Calu3 (cell line): ENCODE results near the gene GPRIN1. TPM values are rescaled to one million over a fixed set of nuclear protein-coding genes. Genes with fewer than 3 reads are reported as not detected.

ENCODE experiments used
- BruUV-seq: library from RNA; stranded (reverse); fragments of 400-500 nt; replicated peaks from 2 replicates; lab custom pipeline; 2021; lab: Mats Ljungman, UMichigan
- CTCF ChIA-PET: fragments of 300-600 bp; sonication (Branson Sonifier 250); formaldehyde crosslinking; loops from one replicate; lab custom pipeline; 2022; ENCODE audit warnings: antibody characterized with exemption; lab: Charles Lee
- DNase-seq: peaks from one replicate; pipeline ENCODE4 v3.0.0; 2022
- H3K27ac Mint-ChIP-seq: one replicate; pipeline ENCODE4 v1.8.0; 2022; ENCODE audit warnings: mixed read lengths; ENCODE audit not compliant: unreplicated experiment
- H3K27me3 Mint-ChIP-seq: one replicate; pipeline ENCODE4 v1.8.0; 2022; ENCODE audit warnings: mixed read lengths; ENCODE audit not compliant: unreplicated experiment
- H3K36me3 Mint-ChIP-seq: one replicate; pipeline ENCODE4 v1.8.0; 2022; ENCODE audit warnings: mild to moderate bottlenecking, moderate library complexity, mixed read lengths; ENCODE audit not compliant: insufficient read depth, unreplicated experiment
- H3K4me1 Mint-ChIP-seq: one replicate; pipeline ENCODE4 v1.8.0; 2022; ENCODE audit warnings: mild to moderate bottlenecking, low read depth, mixed read lengths; ENCODE audit not compliant: unreplicated experiment
- H3K4me3 Mint-ChIP-seq: one replicate; pipeline ENCODE4 v1.8.0; 2022; ENCODE audit warnings: mild to moderate bottlenecking, low read depth, moderate library complexity, mixed read lengths; ENCODE audit not compliant: unreplicated experiment
- H3K9me3 Mint-ChIP-seq: one replicate; pipeline ENCODE4 v1.8.0; 2022; ENCODE audit warnings: low read depth, mixed read lengths; ENCODE audit not compliant: unreplicated experiment
- intact Hi-C: fragments of 100-400 bp; cut with micrococcal nuclease; formaldehyde crosslinking; loops from one replicate; pipeline ENCODE4 v1.10.0; 2022; ENCODE audit not compliant: unreplicated experiment
- total RNA-seq: library from RNA; stranded (reverse); gene quantifications from 2 replicates; pipeline ENCODE4 v1.2.3, GENCODE V29; 2022
- TF ChIP-seq, protein P1 (sequence below): fragments of 200-600 bp; IDR thresholded peaks from one replicate; pipeline ENCODE4 v1.8.0; 2022; ENCODE audit warnings: antibody characterized with exemption; ENCODE audit not compliant: unreplicated experiment

Gene GPRIN1
- total RNA-seq, 1 experiment from 2014 or later: 12.6 TPM

DNA sequence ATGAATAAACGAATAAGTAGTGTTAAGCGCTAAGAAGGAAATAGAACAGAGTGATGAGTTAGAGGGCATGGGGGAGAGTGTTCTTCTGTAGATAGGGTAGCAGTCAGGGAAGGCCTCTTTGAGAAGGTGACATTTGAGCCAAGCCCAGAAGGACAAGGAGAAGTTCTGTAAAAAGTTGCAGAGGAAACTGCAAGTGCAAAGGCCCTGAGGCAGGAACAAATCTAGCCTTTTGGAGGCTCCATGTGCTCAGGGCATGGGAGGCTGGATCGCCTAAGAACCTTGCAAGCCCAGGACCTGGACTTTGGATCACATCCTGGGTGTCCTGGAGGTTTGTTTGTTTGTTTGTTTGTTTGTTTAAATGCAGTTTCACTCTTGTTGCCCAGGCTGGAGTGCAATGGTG lies 28.5 kb upstream of the GPRIN1 start:
- TF ChIP-seq, protein P1, sequence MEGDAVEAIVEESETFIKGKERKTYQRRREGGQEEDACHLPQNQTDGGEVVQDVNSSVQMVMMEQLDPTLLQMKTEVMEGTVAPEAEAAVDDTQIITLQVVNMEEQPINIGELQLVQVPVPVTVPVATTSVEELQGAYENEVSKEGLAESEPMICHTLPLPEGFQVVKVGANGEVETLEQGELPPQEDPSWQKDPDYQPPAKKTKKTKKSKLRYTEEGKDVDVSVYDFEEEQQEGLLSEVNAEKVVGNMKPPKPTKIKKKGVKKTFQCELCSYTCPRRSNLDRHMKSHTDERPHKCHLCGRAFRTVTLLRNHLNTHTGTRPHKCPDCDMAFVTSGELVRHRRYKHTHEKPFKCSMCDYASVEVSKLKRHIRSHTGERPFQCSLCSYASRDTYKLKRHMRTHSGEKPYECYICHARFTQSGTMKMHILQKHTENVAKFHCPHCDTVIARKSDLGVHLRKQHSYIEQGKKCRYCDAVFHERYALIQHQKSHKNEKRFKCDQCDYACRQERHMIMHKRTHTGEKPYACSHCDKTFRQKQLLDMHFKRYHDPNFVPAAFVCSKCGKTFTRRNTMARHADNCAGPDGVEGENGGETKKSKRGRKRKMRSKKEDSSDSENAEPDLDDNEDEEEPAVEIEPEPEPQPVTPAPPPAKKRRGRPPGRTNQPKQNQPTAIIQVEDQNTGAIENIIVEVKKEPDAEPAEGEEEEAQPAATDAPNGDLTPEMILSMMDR: no peak
- no peak overlapping the region for H3K27ac Mint-ChIP-seq
- DNase-seq: no peak
- no TSS peak for BruUV-seq
- H3K4me1 Mint-ChIP-seq: no peaks in the 10 kb centered on the region
- CTCF ChIA-PET: no interaction called here
- intact Hi-C loops: no loop called here
- peaks cover 2% of the 10 kb centered on the region for H3K9me3 Mint-ChIP-seq
- no peak overlapping the region for H3K4me3 Mint-ChIP-seq
- H3K27me3 Mint-ChIP-seq: peaks cover 56% of the 10 kb centered on the region
- H3K36me3 Mint-ChIP-seq: no peaks in the 10 kb centered on the region

DNA sequence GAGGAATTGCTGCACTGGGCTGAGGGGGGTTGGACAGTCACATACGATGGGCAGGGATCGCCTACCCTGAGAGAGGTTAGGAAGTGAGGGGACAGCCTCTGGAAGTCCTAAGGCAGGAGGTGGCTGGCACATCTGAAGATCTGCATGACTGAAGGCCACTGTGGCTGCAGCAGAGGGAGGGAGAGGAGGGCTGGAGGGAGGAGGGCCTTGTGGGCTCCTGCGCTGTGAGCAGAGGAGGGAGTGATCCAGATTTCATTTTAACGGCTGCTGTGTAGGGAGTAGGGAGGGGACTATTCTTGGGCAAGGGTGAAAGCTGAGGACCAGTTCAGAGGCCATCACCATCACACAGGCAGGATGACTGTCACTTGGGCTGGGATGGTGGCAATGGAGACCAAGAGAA lies 27.6 kb upstream of the GPRIN1 start:
- TF ChIP-seq, protein P1: no peak
- DNase-seq: no peak
- Mint-ChIP-seq H3K4me3 (no peak overlapping the region), H3K4me1 (no peaks in the 10 kb centered on the region), H3K36me3 (no peaks in the 10 kb centered on the region), H3K27ac (no peak overlapping the region), H3K27me3 (peaks cover 64% of the 10 kb centered on the region), H3K9me3 (peaks cover 2% of the 10 kb centered on the region)
- CTCF ChIA-PET: no interaction called here
- intact Hi-C loops: no loop called here
- no TSS peak for BruUV-seq

DNA sequence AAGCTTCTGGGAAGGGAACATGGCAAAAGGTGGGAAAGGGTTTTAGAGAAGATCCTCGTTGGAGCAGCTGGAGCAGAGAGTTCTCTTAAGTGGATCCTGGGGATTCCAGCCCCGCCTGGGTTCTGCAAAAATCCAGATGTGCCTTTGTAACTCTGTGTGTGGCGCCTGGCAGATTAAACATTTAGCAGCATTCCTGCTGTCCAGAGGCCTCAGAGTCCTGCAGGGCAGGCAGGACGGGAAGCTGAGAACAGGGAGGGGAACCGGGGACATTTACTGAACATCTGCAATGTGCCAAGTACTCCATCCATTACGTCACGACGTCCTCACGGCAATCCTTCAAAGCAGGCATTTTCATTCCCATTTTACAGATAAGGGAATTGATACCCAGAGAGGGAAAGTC lies 26.5 kb upstream of the GPRIN1 start:
- intact Hi-C loops: no loop called here
- Mint-ChIP-seq H3K4me1 (no peaks in the 10 kb centered on the region), H3K4me3 (no peak overlapping the region), H3K9me3 (peaks cover 2% of the 10 kb centered on the region), H3K27ac (no peak overlapping the region), H3K36me3 (no peaks in the 10 kb centered on the region), H3K27me3 (peaks cover 75% of the 10 kb centered on the region)
- no peak for DNase-seq
- TF ChIP-seq, protein P1: no peak
- no TSS peak for BruUV-seq
- CTCF ChIA-PET: no interaction called here

DNA sequence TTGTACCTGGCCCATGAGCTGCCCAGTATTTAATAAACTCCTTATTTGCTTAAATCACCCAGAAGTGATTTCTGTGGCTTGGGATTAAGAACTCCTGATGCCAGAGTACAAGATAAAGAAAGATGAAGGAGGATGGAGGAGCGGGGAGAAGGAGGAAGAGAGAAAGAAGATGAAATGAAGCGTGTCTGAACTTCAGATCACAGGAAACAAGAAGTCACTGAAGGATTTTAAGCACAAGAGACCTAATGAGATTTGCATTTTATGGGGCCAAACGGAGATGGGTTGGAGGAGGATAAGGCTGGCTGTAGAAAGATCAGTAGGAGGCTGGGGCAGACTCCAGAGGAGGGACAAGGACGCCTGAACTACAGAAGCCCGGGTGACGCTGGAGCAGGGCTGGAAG lies 23.6 kb upstream of the GPRIN1 start:
- Mint-ChIP-seq H3K4me3 (no peak overlapping the region), H3K27ac (no peak overlapping the region), H3K27me3 (peaks cover 92% of the 10 kb centered on the region), H3K36me3 (no peaks in the 10 kb centered on the region), H3K9me3 (peaks cover 2% of the 10 kb centered on the region), H3K4me1 (peaks cover 9% of the 10 kb centered on the region)
- DNase-seq: no peak
- BruUV-seq: no TSS peak
- CTCF ChIA-PET: interaction anchor here (0.5 kb wide), 1 partner anchor 200 kb away, joined by 5 read pairs; no protein-coding TSS in a partner anchor
- intact Hi-C loops: no loop called here
- TF ChIP-seq, protein P1: no peak
